Activated T-helper 1 cell treated with Interleukin-2 at 50 U/mL for 16 hours (primary cell): ENCODE results near the gene SPATA18.
A peak's percentile ranks its signal among the peaks of the same experiment; 100 is the strongest.

Source experiments
- DNase-seq: peaks from one replicate; pipeline ENCODE4 v3.0.0-alpha.2; 2020; ENCODE audit warnings: low read depth

The SPATA18 gene, protein sequence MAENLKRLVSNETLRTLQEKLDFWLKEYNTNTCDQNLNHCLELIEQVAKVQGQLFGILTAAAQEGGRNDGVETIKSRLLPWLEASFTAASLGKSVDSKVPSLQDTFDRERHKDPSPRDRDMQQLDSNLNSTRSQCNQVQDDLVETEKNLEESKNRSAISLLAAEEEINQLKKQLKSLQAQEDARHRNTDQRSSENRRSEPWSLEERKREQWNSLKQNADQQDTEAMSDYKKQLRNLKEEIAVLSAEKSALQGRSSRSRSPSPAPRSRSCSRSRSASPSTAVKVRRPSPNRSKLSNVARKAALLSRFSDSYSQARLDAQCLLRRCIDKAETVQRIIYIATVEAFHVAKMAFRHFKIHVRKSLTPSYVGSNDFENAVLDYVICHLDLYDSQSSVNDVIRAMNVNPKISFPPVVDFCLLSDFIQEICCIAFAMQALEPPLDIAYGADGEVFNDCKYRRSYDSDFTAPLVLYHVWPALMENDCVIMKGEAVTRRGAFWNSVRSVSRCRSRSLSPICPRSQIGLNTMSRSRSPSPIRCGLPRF

DNA sequence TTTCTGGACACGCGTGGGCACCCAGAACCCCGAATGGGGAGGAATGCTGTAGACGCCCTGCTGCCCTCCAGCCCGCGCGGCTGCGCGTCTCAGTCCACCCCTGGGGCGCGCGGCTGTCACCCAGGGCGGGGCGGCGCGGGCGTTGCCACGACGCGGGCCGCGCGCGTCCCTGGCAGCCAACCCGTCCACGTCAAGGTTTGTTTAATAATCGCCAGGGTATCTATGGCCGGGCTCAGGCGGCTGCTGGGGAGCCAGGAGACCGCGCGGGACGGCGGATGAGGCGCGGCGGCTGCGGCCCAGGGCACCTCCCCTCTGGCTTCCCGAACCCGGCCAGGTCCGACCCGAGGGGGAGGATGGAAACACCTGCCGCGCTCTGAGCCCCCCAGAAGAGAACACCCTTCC, at the start of gene SPATA18:
Gene SPATA18 (plus strand): TSS at position 92 of the 402 bp plus-strand sequence. CDS start 401 bp downstream, outside the sequence.
- no peak for DNase-seq

DNA sequence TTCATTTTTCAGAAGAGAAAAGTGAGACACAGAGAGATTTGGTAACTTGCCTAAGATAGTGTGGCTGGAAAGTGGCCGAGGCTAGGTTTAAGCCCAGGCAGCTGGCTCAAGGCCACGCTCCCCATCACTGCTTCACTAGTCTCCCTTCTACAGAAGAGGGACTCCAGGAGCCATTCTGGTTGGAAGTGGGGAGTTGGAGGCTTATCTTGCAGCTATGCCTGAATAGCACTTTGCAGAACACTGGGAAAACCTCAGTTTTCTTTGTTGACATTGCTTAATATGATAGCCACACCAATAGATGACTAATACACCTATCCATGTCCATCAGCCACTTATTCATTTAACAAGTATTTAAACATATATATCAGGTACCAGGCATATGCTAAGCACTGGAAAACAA, 49.5 kb upstream of the SPATA18 start:
- DNase-seq: no peak

DNA sequence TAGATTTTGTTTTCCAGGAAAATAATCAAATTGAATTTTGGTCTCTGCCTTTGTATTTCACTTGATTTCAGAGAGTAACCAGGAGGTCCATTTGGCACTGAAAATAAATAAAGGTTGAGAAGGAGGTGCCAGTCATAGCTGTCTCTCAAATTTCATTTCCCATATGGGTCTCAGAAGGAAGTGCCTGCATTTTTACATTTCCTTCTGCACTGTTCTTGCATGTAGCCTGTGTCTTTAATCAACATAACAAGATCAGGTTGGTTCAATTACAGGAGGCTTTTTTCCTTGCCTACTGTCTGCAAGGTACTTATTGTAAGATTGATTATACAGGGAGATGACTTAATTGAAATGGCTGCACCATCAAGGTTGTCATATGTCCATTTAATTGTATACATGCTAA, 46.7 kb upstream of the SPATA18 start:
- DNase-seq: no peak

DNA sequence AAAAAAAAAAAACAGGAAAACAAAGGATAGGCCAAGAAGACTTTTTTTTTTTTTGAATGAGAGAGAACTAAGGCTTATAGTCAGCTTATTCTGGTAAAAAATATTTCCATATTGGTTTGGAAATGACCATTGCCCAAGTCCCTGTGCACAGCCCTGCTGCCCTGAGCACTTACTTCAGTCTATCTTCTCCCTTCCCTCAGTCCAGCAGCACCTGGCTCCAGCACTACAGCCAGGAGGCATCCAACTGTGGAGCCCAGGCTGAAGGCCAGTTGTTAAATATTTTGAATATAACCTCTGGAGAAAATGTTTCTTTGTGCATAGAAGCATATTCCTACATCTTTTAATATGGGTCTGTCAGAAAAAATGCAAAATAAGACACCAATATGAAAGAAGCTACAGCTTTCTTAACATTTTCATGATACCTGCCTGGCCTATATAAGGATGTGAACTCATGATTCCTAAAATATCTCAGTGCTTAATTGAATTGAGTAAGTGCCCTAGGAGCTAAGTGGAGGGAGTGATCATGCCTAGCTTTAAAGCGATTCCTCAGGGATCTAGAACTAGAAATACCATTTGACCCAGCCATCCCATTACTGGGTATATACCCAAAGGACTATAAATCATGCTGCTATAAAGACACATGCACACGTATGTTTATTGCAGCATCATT, 45.4 kb upstream of the SPATA18 start:
- DNase-seq: no peak

DNA sequence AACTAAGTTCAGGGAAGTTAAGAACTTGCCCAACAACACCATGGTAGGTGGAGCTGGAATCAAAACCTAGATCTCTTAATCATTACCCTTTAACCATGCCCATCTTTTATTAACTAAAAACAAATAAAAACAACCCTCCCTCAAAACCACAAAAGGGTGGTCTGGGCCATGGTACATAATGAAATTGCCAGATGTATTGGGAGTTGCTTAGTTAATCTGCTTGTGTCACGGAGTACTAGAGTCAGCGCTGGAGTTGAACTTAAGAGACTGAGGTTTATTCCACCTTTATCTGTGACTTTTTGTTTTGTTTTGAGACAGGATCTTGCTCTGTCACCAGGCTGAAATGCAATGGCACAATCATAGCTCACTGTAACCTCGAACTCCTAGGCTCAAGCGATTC, 44.2 kb upstream of the SPATA18 start:
- no peak for DNase-seq

DNA sequence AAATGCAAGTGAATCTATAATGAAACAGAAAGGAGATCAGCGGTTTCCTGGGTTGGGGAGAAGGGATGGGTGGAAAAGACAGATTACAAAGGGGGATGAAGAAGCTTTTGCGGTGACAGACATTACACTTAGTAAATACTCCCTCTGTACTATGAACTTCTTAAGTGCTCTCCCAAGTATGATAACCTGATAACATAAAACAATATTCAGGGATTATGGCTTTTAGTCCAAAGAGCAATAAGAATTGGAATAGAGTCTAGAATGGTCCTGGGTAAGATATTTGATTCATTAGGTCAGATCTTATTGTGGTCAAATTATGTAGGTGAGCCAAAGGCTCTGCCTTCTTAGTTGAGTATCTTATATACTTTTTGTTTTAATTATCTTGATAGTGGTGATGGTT, 40.1 kb upstream of the SPATA18 start:
- DNase-seq: no peak

DNA sequence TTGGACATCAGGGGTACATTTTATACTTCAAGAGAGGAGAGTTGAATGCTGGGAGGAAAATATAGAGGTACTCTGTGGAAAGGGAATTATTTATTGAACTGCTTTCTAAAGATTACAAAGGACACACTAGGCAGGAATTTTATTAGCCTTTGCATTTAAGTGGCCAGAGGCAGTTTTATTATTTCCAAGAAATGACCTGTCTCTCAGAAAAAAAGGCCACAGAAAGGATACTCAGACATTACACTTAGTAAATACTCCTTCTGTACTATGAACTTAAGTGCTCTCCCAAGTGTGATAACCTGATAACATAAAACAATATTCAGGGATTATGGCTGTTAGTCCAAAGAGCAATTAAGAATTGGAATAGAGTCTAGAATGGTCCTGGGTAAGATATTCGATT, 38.5 kb upstream of the SPATA18 start:
- no peak for DNase-seq

DNA sequence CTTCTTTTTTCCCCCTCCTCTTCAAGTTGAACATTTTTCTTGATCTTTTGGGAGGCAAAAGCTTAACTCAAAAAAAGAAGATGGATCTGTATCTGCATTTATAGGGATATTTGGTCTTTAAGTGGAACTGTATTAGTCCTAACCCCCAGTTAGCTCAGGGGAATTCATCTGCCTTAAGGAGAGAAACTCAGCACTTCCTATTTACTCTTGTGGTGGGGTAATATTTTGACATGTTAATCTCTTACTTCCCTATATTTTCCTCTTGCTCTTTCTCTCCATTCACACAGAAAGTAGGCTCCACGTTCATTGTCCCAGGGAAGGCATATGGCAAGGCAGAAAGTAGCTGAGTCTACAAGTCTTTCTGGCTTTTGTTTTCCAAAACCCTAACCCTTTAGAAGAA, 36.2 kb upstream of the SPATA18 start:
- no peak for DNase-seq

DNA sequence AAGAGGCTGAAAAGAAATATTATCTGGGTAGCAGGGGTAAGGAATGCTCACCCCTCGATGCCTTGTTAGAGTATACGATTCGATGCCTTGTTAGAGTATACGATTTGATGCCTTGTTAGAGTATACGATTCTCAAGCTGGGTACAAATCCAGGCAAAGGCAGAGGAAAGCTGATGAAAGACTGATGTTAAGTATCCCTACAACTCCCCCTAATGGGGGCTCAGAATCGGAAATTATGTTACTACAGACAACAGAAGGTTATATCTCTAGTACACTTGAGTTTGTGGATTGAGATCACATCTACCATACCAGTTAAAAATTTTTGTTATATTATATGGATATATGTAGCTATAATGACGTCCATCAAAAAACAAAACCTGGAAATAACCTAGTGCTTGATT, 35.7 kb upstream of the SPATA18 start:
- no peak for DNase-seq

DNA sequence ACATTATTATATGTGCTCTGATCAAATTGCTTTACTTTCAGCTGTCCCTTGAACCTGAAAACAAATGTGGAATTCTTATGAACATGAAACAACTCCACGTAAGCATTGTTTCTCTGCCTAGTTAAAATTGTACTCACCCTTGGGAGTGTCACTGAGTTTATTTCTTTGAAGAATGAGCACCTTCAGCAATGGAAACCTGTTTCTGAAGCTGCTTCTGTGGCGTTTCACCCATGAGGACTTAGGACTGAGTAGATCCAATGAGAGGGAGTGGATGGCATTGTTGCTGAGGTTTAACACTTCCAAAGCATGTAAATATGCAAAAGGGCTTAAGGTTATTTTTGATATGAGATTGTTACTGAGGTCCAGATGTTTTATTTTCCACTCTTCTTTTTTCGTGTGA, 34.1 kb upstream of the SPATA18 start:
- DNase-seq: no peak

DNA sequence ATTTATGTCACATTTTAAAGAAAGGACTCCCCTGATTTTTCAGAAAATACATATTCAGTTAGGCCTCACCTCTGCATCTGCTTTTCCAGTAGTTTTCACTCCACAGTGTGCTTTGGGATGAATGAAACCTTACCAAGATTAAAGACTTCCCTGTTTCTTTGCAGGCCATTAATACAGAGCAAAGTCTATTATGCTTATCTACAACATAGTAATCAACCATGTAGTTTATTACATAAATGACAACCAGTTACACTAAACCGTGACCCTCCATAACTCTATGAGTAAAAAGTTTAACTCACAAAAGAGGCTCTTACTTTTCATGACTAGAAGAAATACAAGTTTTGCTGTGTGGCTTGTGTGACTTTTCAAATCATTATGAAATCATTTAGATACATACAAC, 33.3 kb upstream of the SPATA18 start:
- no peak for DNase-seq

DNA sequence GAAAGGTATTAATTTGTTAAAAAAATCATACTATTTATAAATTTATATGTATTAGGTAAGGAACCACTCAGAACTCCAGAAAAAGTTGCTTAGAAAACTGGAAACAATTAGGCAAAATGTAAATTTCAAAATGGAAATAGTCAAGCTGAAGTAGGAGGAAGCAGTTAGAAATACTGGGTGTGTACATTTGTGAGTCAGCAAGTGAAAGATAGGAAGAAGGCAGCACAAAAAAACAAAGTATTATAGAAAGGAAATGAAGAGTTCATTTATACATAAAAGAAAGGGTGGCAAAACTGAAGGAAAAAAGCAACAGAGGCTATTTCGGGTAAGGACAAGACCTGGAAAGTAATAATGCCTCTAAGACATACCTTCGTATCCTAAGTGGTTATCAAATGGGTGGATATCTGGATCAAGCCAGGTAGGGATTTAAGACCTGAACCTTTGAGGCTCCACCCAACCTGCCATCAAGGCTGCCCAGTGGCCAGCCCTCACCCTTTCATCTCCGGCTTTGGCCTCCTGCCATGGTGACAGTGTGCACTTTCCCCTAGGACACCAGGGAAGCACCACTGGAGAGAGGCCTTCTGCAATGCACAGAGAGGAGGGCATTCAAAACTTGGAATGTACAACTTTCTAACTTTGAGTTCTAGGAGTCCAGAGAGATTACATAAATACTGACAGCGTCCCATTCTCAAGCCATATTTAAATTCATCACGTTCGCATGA, 31.0 kb upstream of the SPATA18 start, which contains the start of gene LRRC66:
Gene LRRC66 (minus strand): TSS at position 428 of the 722 bp plus-strand sequence. CDS start 2,750 bp downstream, outside the sequence.
- DNase-seq: no peak

DNA sequence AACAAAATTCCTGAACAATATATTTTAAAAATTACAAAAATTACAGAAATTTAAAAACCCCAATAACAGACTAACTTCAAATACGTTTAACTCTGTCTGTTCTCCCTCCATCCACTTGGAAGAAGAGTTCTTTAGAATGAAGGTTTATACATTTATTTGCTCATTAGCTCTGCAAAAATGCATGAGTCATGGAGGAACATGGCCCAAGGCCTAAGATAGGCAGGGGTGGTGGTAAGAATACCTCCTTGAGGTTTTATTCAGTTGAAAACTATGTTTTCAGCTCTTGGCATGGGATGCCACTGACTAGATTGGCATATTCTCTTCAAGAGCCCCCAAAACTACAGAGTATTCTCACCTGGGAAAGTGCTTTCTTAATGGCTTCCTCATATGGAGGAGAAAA, 22.1 kb upstream of the SPATA18 start:
- DNase-seq: no peak

DNA sequence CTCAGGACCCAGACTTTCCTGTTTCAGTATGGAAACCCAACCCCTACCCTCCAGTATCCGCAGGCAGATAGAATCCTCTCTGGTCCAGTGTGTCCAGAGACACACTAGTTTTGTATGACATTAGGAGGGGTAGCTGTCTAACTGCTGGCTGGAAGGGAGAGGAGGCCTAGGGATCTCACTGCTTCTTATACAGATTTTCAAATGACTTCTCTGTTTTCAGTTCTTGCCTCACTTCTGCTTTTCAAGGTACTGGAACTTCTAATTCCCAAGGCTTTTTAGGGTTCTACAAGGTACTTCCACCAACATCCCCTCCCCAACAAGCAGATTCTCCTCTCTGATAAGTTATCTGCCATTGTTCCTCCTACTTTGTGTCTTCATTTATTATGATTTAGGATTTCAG, 19.1 kb upstream of the SPATA18 start:
- no peak for DNase-seq

DNA sequence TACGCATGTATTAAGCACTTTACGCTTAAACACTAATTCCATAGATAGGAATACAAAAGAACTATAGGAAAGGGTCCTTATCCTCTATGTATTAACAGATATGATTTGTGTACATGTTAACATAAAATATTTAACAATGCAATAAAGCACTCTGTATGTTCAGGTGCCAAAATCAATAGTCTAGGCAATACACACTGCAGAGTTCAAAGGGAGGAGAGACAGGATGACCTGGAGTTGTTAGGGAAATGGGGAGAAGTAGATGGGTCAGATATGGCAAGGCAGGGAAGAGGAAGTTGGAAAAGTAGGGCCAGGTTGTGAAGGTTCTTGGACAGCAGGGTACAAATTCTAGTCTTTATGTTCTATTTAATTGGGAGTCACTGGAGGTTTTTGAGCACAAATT, 15.9 kb upstream of the SPATA18 start:
- DNase-seq: no peak

DNA sequence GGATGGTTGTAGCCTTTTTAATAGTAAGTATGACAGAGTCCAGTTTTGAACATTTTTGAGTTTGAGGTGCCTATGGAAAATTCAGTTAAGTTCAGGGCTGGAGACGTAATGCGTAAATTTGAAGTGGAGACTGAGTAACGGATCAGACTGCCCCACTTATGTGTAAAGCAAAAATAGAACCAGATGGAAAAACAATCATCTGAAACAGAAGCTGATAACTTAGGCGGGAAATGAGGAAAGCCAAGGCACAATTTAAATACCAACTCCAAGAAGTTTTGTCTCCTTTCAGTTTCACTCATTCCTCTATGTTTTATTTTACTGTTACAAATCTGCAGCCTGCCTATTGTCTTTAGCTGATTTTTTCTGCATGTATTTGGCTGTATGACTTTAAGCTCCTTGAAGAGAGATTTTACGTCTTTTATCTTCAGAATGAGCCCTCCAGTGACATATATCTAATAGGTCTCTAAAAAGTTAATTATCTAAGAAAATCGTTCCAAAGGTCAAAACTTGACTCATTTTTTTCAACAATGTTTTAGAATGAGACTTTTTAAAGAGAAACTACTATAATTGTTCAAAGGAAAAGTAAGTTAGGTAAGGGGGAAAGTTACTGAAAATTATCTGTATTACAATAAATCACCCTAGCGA, 14.1 kb upstream of the SPATA18 start:
- DNase-seq: no peak

DNA sequence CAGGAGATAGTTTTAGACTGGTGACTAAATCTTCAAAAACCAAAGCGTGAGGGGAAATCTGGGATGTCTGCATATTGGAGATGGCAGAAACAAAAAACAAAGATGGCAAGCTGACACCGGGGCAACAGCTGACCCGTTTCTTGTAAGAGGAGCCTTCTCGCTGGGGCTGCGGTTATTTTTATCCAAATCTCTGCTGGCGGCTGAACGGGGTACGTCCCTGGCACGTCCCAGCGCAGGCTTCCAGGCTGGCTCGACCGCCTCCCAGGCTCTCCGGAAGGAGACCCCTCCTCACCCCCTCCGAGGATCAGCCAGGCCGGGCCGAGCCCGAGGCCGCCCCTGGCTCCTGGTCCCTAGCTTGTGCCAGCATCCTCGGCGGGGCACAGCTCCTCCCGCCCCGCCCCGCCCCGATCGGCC, 13.4 kb upstream of the SPATA18 start:
- DNase-seq: no peak

DNA sequence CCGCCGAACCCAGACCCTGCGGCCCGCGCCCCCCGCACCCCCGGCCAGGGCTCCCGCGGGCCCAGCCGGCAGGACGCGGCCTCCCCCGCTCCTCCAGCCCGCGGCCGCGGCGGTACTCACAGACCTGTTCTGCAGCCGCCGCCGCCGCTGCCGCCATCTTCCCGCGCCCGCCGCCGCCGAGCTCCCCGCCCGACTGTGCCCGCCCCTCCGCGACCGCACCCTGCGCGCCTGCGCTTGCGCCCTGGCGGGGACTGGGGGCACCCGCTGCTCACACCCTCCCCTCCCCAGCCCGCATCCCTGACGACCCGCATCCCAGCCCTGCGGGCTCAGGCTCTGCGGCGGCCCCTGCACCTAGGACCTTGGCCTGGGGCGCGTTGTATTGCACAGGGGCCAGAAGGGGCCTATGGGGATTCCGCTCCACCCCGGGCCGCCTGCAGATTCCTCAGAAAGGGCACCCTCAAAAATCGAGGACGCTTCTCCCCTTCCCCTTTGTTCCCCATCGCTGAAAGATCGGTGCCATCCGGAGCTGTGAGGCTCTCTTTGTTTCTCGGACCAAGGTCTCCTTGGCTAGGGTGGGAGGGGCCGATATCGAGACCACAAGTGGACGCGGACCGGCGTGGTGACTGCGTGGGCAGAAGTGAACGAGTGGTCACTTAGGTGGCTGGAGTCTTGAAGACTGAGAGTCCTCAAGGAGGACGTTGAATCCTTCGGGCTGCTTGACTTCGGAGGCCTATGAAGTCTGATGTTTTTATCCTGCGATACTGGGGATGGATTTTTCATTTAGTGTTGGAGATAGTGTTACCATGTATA, 12.8 kb upstream of the SPATA18 start, which contains the start of gene SGCB:
Gene SGCB (minus strand): TSS at position 197 of the 810 bp plus-strand sequence. CDS start 40 bp downstream, at position 157.
- DNase-seq: peak; percentile 60

DNA sequence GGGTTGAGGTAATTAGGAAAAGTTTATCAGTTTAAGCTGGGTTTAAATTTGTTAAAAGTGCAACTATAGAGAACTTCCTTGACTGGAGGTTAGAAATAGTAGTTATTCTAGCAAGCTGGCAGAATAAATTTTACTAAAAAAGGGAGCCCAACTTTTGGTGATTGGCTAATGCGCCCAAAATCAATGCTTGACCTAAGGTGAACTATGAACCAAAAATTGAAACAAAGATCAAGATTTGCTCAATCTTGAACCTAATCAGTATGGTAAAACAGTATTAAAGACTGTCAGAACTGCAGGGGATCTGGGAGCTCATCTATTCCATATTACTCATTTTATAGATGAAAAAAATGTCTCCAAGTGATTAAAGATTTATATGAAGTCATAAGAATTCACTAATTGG, 6.1 kb upstream of the SPATA18 start:
- no peak for DNase-seq

DNA sequence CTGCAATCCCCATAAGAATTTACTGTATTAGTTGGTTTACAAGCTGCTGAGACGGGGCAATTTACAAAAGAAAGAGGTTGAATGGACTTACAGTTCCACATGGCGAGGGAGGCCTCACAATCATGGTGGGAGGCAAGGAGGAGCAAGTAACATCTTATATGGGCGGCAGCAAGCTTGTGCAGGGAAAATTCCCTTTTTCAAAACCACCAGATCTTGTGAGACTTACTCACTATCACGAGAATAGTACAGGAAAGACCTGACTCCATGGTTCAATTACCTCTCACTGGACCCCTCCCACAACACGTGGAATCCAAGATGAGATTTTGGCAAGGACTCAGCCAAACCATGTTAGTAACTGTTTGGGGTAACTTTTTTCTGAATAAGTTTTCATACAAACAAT, 1.8 kb upstream of the SPATA18 start:
- no peak for DNase-seq
